DMS 273 treated with DMSO at 0.1 percent for 48 hours (cell line): Measurements from ENCODE around the gene CYP24A1.
"Not testable (repeated sequence)": the region's sequence is repeated elsewhere in the genome, so short reads cannot be mapped to it uniquely, and the experiment has no call there.

Experiments used
- DNase-seq: peaks from one replicate; lab custom pipeline; 2025; lab: John Stamatoyannopoulos, UW

CYP24A1 gene

DNA sequence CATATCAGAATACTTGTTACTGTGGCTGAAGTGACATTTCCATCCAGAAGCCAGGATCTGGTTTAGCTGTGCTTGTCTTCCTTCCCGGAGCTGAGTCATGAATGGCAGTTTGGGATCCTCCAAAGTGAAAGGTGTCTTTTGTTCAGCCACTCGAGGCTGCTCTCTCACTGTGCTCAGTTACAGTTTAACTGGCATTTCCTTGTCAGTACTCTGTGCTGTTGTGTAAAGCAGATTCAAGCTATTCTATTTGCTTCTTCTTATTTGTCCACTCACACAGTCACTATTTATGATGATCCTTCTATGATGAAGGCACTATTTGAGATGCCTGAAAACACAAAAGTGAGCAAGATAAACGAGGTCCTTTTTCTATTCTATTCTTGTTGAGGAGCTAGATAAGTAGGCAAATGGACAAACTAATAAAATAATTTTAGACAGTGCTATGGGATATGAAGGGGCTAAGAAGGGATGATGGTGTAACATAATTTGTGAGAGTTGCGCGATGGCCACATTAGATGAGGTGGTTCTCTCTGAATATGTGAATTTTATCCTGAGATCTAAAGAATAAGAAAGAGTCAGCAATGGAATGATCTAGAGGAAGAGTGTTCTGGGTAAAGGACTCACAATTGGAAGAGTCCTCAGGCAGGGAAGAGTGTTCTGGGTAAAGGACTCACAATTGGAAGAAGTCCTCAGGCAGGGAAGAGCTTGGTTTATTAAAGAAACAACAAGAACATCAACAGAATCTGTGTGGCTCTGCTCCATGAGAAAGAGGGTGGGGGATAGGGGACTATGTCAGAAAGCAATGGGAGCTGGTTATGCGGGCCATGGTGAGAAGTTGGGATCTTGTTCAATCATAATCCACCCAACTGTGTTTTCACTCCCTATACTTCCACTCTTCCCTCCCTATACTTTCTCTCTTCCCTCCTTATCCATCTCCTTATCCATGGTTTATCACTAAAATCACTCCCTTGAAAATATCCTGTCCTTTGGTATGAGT is 40.1 kb downstream of the CYP24A1 start:
- DNase-seq: no peak

- DNase-seq: peak; percentile 45
Observed at GRCh38 chr20:54132612-54133433, 41.0 kb downstream of the CYP24A1 start.

- no peak for DNase-seq
Observed at GRCh38 chr20:54131675-54132611, 41.8 kb downstream of the CYP24A1 start.

DNA sequence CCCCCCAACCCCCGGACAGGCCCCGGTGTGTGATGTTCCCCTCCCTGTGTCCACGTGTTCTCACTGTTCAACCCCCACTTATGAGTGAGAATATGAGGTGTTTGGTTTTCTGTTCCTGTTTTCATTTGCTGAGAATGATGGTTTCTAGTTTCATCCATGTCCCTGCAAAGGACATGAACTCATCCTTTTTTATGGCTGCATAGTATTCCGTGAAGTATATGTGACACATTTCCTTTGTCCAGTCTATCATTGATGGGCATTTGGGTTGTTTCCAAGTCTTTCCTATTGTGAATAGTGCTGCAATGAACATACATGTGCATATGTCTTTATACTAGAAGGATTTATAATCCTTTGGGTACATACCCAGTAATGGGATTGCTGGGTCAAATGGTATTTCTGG is 42.7 kb downstream of the CYP24A1 start:
- DNase-seq: not testable (repeated sequence)

GRCh38 chr20:54129350-54129749 is 44.4 kb downstream of the CYP24A1 start:
- no peak for DNase-seq

GRCh38 chr20:54127855-54128574 is 45.8 kb downstream of the CYP24A1 start:
- DNase-seq: no peak

DNA sequence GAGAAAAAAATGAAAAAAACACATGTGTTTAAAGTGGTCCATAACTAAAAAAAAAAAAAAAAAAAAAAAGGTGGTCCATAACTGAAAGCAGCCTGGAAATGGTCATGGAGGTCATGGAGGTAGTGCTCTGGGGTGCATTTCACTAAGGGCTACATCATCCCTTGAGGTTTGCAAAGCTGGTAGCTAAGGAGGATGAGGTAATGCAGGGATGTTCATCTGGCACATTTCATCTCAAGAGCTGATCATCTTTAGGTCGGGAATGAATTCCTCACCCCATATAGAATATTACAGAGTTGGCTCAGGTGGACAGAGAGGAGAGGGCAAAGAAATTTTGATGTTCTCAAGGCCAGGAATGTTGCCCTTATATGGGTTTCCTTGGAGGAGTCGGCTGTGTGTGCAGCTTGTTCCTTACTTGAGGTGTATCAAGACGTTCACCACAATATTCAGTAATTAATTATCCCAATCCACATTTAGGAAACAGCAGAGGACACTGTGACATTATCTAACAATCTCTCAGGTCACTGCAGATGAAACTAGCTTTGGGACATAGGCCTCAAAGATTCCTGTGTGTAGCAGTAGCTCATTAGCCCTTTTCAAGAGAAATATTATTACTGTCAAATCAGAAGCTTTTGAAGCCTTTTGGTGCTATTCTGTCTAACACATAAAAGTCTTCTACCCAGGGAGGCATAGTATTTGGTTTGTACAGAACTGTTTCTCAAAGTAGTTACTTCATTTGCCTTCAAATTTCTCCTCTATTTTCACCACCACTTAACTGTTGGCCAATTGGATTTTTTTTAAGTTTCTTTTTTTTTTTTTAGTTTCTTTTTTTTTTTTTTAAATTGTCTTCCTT is 46.8 kb downstream of the CYP24A1 start:
- DNase-seq: no peak

- not testable (repeated sequence) for DNase-seq
Observed at GRCh38 chr20:54126328-54126727, 47.5 kb downstream of the CYP24A1 start.

GRCh38 chr20:54123587-54124180 is 50.1 kb downstream of the CYP24A1 start:
- DNase-seq: no peak

DNA sequence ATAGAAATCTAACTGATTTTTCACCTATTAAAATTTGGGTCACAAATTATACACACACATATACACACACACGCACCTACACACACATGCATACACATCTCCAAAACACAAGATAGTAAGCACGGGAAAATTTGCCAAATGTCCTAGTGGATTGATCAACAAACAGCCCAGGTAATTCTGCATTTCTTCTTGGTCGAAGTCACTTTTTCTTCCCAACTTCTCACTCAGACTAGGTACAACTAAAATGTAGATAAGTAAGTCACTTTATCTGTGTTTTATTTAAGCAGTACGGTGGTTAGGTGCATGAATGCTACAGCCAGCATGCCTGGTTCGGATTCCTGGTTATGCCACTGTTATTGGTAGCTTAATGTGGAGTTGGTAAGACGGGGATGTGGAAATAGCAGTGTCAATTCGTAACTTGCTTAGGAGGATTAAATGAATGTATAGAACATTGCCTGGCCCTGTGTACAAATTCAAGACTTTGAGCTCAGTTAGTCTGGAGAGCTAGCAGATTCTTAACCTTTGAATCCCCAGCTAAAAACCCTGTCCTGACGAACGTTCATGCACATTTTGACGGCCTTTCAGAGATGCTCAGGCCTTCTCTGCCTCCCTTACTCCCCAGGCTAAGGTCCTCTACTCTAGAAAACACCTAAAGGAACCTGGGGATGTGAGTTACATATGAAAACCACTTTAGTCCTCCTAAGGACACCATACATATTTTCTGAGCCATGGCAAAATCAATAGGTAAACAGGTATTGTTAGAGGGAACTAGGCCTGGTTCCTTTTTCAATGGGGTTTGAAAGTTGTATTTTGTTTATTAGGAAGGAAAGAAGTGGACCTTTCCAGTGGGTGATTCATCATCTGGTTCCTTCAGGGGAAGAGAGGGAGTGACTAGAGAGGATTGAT is 50.9 kb downstream of the CYP24A1 start:
- no peak for DNase-seq

DNA sequence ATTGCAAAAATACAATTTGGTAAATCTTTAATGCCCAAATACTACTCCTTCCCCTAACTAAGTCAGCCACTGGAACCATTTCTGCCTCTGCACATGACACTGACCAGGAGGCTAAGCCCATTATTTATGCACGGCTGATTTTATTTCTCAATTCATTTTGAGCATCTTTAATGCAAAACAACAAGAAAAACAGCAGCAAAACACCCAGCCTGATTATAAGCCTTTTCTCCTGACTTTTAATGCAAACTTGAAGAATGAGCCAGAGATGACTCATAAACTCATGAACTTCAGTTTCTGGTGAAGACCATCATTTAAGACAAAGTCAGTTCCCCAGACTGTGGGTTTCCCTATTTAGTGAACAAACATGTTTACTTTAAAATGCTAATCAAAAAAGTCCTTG is 51.6 kb downstream of the CYP24A1 start:
- DNase-seq: no peak

- no peak for DNase-seq
Observed at GRCh38 chr20:54119744-54120143, 54.0 kb downstream of the CYP24A1 start.

GRCh38 chr20:54118220-54119001 is 55.4 kb downstream of the CYP24A1 start:
- no peak for DNase-seq

DNA sequence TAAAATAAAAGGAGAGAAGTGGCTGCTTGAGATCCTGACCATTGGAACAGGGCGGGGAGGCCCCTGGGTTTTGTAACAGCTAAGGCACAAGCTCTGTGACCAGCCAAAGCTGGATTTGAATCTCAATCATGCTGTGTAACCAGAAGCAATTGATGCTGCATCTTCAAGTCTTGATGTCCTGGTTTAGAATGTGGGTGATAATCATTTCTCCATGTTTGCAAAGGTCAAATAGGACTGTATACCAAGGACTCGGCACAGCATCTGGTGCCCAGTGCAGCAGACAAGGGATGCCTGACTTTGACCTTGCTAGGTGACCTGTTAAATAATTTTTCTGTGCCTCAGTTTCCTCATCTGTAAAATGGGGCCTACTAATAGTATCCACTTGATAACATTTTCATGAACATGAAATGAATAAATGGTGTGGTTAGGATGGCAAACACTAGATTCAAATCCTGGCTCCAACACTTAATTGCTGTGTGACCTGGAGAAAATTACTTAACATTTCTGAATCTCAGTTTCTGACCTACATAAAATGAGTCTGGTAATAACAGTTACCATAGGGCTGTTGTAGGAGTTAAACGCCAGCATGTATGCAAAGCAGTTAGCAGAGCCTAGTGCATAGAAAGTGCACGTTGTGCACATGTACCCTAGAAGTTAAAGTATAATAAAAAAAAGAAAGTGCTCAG is 57.1 kb downstream of the CYP24A1 start:
- DNase-seq: no peak

- no peak for DNase-seq
Observed at GRCh38 chr20:54115172-54115854, 58.5 kb downstream of the CYP24A1 start.

GRCh38 chr20:54114109-54114508 is 59.7 kb downstream of the CYP24A1 start:
- no peak for DNase-seq

DNA sequence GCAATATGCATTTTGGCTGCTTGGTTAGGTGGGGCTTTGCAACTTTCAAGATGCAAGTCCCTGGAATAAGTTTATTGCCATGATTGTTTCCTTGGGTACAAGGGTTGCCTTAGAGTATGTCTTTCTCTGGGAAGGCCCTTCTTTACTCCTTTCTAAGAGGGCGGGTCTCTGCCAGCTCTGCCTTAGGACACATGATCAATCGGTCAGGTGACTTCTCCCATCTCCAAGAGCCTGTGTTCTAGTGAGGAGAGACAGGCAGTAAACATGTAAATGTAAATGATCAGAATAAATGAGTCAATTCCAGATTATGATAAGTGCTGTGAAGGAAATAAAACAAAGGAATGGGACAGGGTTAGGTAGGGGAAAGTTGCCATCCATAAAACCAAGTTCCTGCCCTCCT is 60.2 kb downstream of the CYP24A1 start:
- DNase-seq: no peak
